Activated CD4-positive, alpha-beta T cell treated with anti-CD3 and anti-CD28 coated beads, Interleukin-2, amount 10 ng/mL, durations not matched to agents 24 days and 14 days (primary cell): ENCODE measurements around the gene CMSS1. TPM values are rescaled to one million over a fixed set of nuclear protein-coding genes. Genes with fewer than 3 reads are reported as not detected.

Source experiments
- DNase-seq: peaks from one replicate; pipeline ENCODE4 v3.0.0; 2022
- H3K27ac Mint-ChIP-seq: one replicate; pipeline ENCODE4 v1.8.0; 2022; ENCODE audit warnings: mild to moderate bottlenecking, mixed read lengths
- H3K27me3 Mint-ChIP-seq: one replicate; pipeline ENCODE4 v1.8.0; 2022; ENCODE audit warnings: mixed read lengths
- H3K36me3 Mint-ChIP-seq: one replicate; pipeline ENCODE4 v1.8.0; 2022; ENCODE audit warnings: low read depth, mild to moderate bottlenecking, mixed read lengths
- H3K4me1 Mint-ChIP-seq: one replicate; pipeline ENCODE4 v1.8.0; 2021; ENCODE audit warnings: mixed read lengths
- H3K4me3 Mint-ChIP-seq: one replicate; pipeline ENCODE4 v1.8.0; 2022; ENCODE audit warnings: mild to moderate bottlenecking, moderate library complexity, mixed read lengths
- H3K9me3 Mint-ChIP-seq: one replicate; pipeline ENCODE4 v1.8.0; 2021; ENCODE audit warnings: mixed read lengths
- intact Hi-C: fragments of 100-400 bp; cut with micrococcal nuclease; formaldehyde crosslinking; loops from one replicate; pipeline ENCODE4 v1.15.1; 2023
- total RNA-seq: library from RNA; stranded (reverse); gene quantifications from 2 replicates; pipeline ENCODE4 v1.2.3, GENCODE V29; 2022

CMSS1 gene
- total RNA-seq, 1 donor from 2014 or later: 126 TPM

DNA sequence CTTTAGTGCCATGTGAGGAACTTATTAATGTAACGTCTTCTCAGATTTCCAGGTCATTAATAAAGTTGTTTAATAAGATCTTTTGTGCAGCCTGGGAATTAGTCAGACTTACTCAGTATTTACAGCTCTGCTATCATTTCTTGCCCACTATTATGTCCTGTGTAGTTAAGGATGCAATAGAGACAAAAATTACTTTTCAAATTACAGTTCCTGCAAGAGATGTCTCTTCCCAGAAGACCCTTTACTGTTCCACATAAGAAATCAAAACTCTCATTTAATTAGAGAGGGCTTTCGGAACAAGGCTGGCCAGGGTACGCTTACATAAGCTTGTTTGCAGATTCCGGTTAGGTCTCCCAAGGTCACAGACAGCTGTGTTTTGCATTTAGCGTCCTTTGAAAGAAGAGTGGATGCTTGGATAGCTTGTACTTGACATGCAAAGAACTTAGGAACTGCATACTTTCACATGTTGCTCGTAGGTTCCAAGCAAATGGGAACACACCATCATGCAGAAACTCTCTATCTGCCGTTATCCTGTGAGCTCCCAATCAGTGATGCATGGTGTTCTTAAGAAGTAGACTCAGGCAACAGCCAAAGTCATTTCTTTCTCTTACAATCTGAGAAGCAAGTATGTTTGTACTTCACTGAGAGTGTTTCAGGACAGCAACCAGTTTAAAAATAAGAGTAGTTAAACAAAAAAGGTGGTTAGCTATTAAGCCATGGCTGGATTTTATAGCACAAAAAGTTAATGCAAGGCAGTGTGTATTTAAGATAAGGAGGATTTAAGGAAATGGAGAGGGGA lies 259.3 kb downstream of the CMSS1 start:
- Mint-ChIP-seq H3K27me3 (no peaks in the 10 kb centered on the region), H3K27ac (peak overlapping the region; percentile 27), H3K36me3 (peaks cover 16% of the 10 kb centered on the region), H3K4me3 (no peak overlapping the region), H3K4me1 (peaks cover 45% of the 10 kb centered on the region), H3K9me3 (peaks cover 21% of the 10 kb centered on the region)
- DNase-seq: peak; percentile 51
- intact Hi-C loops: loop anchor here (10.0 kb wide), 1 partner anchor 258 kb away; the partner anchor contains the start of gene NIT2

DNA sequence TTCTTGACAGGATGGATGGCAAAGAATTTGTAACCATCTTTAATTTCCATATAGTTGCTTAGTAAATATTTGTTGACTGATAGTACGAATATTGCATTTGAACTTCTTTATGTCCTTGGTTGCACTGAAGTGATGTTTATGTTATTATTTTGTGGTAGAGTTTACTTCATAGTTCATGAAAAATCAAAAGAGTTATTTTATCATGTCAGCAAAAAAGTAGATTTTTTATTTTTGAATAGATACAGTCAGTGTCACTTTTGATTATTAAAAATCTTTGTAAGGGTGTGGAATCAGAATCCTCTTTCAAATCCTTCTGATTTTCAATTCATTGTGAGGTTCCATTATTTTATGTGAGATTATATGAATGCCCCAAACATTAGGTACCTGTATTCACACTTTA lies 261.7 kb downstream of the CMSS1 start:
- Mint-ChIP-seq H3K9me3 (peaks cover 16% of the 10 kb centered on the region), H3K4me3 (no peak overlapping the region), H3K27ac (no peak overlapping the region), H3K27me3 (no peaks in the 10 kb centered on the region), H3K4me1 (peaks cover 32% of the 10 kb centered on the region), H3K36me3 (peaks cover 18% of the 10 kb centered on the region)
- no peak for DNase-seq
- intact Hi-C loops: loop anchor here (10.0 kb wide), 1 partner anchor 255 kb away; the partner anchor contains the start of gene NIT2

DNA sequence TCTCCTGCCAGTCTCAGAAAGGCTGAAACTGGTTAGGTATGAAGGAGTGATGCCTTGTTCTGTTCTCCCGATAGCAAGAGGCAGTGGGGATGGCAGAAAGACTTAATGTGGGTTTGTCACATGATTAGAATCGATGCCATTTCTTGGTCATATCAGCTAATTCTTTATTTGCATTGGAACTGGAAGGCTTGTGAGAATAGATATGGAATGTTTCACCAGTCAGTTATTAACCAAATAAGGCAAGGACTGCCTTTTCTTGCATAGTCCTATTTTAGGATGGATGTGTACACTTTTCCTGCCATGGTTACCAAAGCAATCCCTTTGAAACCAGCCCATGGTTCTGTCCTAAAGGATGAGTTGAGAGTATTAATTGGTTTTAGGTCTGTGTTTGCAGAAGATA lies 262.9 kb downstream of the CMSS1 start:
- Mint-ChIP-seq H3K36me3 (peaks cover 18% of the 10 kb centered on the region), H3K27me3 (peaks cover 2% of the 10 kb centered on the region), H3K27ac (no peak overlapping the region), H3K4me1 (peaks cover 25% of the 10 kb centered on the region), H3K9me3 (peaks cover 16% of the 10 kb centered on the region), H3K4me3 (no peak overlapping the region)
- intact Hi-C loops: no loop called here
- DNase-seq: no peak

DNA sequence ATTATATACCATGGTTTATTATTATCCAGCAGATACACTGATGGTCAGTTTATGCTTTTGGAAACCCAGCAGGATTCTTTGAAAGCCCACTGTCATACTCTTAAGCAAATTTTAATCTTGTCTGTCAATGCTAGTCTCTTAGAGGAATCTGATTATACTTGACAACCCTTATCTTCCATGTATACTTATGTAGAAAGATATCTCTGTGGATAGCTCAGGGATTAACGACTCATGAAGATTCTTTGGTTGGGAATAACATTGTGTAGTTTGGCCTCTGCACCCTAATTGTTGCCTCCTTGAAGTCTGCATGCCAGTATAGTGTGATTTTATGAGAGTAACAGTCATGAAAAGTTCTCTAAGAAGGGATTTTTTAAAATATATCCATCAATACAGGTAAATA lies 263.6 kb downstream of the CMSS1 start:
- Mint-ChIP-seq H3K36me3 (peaks cover 18% of the 10 kb centered on the region), H3K4me3 (no peak overlapping the region), H3K27ac (no peak overlapping the region), H3K27me3 (peaks cover 2% of the 10 kb centered on the region), H3K4me1 (peaks cover 18% of the 10 kb centered on the region), H3K9me3 (peaks cover 16% of the 10 kb centered on the region)
- intact Hi-C loops: no loop called here
- no peak for DNase-seq

GRCh38 chr3:100081986-100082692 lies 264.5 kb downstream of the CMSS1 start:
- Mint-ChIP-seq H3K9me3 (peaks cover 15% of the 10 kb centered on the region), H3K4me3 (no peak overlapping the region), H3K36me3 (peaks cover 14% of the 10 kb centered on the region), H3K27ac (no peak overlapping the region), H3K4me1 (peaks cover 16% of the 10 kb centered on the region), H3K27me3 (peaks cover 2% of the 10 kb centered on the region)
- no peak for DNase-seq
- intact Hi-C loops: no loop called here

DNA sequence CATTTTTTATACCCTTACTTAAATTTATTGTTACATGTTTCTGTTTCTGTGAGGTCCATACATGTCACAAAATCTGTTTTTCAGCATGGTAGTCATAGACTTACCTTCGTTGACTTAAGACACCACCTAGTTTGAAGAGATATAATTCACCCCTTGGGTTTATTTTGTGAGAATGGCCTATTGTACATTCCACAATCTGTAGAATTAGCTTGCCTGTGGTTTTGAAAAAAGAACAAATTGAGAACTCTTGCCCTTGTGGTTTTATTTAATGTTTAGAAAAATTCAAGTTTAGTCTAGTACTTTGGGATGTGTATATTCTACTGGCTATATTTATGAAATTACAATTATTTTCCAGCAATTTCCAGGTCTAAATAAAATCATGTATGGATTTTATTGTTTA lies 265.1 kb downstream of the CMSS1 start:
- no peak overlapping the region for H3K27ac Mint-ChIP-seq
- peaks cover 2% of the 10 kb centered on the region for H3K27me3 Mint-ChIP-seq
- no peak overlapping the region for H3K4me3 Mint-ChIP-seq

GRCh38 chr3:100083209-100083608 lies 265.5 kb downstream of the CMSS1 start:
- H3K4me1 Mint-ChIP-seq: peaks cover 16% of the 10 kb centered on the region
- no peak for DNase-seq
- peaks cover 2% of the 10 kb centered on the region for H3K27me3 Mint-ChIP-seq
- H3K9me3 Mint-ChIP-seq: peaks cover 12% of the 10 kb centered on the region
- intact Hi-C loops: no loop called here
- no peak overlapping the region for H3K27ac Mint-ChIP-seq
- H3K36me3 Mint-ChIP-seq: peaks cover 12% of the 10 kb centered on the region
- no peak overlapping the region for H3K4me3 Mint-ChIP-seq

More for the DNA sequence above, 265.1 kb downstream of the CMSS1 start:
- Mint-ChIP-seq H3K4me1 (peaks cover 16% of the 10 kb centered on the region), H3K36me3 (peaks cover 12% of the 10 kb centered on the region), H3K9me3 (peaks cover 12% of the 10 kb centered on the region)
- no peak for DNase-seq
- intact Hi-C loops: no loop called here

DNA sequence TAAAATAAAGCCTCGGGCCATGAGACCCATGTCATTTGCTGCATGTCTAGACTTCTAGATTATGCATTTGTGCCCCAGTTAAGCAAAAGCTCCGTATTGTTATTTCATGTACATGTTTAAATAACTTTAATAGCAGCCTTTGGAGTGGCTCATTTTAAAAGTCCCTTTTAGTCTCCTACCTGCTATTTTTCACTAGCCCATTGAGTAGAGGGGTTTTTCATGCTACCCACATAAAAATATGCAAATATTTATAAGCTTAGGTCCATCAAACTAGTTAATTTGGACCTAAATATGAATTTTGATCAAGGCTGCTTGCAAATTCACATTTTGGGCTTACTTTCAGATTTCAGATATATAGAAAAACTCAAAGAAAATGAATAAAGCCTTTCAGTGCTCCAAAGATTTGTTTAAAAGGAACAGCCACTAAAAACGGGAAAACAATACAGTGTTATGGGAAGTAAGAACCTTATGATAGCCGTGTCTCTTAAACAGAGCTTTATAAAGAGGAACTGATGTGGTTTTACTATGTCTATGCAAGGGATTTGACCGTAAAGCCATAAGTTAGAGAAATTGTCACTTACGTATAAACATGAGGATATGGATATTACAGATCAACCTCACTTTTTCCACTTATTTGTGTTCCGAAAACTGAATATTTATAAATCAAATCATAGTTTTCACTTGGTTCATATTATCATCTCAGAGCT lies 266.6 kb downstream of the CMSS1 start:
- Mint-ChIP-seq H3K9me3 (peaks cover 10% of the 10 kb centered on the region), H3K27ac (no peak overlapping the region), H3K36me3 (peaks cover 14% of the 10 kb centered on the region), H3K27me3 (peaks cover 4% of the 10 kb centered on the region), H3K4me3 (no peak overlapping the region), H3K4me1 (peaks cover 24% of the 10 kb centered on the region)
- intact Hi-C loops: no loop called here
- no peak for DNase-seq

DNA sequence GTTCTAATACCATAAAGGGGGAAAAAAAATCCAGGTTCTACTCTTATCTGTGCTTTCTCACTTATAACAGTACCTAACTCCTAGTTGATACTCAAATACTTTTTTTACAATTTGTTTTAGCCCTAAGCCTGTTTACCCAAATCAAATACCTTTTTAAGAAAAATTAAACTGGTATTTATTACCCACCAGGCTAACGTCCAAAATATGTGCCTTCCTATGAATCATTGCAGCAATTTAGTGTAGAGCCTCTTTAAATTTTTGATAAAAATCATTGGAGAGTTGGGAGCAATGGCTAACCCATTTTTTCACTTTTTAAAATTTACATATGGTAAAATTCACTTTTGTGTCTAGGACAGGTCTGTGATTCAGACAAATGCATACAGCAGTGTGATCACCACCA lies 268.7 kb downstream of the CMSS1 start:
- Mint-ChIP-seq H3K27ac (peak overlapping the region; percentile 69), H3K9me3 (peaks cover under 1% of the 10 kb centered on the region), H3K4me3 (no peak overlapping the region), H3K4me1 (peaks cover 37% of the 10 kb centered on the region), H3K36me3 (peaks cover 9% of the 10 kb centered on the region), H3K27me3 (peaks cover 4% of the 10 kb centered on the region)
- no peak for DNase-seq
- intact Hi-C loops: loop anchor here (2.0 to 5.0 kb wide), 2 partner anchors 220 to 244 kb away; no protein-coding TSS in a partner anchor

GRCh38 chr3:100087198-100087597 lies 269.5 kb downstream of the CMSS1 start:
- DNase-seq: peak; percentile 69
- no peak overlapping the region for H3K4me3 Mint-ChIP-seq
- H3K9me3 Mint-ChIP-seq: no peaks in the 10 kb centered on the region
- H3K27me3 Mint-ChIP-seq: peaks cover 4% of the 10 kb centered on the region
- peaks cover 34% of the 10 kb centered on the region for H3K4me1 Mint-ChIP-seq
- intact Hi-C loops: loop anchor here (1.0 to 5.0 kb wide), 3 partner anchors 15 to 245 kb away; no protein-coding TSS in a partner anchor
- peak overlapping the region; percentile 69 for H3K27ac Mint-ChIP-seq
- peaks cover 5% of the 10 kb centered on the region for H3K36me3 Mint-ChIP-seq

GRCh38 chr3:100088735-100089368 lies 271.2 kb downstream of the CMSS1 start:
- Mint-ChIP-seq H3K27ac (peak overlapping the region; percentile 79), H3K9me3 (no peaks in the 10 kb centered on the region), H3K4me1 (peaks cover 32% of the 10 kb centered on the region), H3K27me3 (peaks cover 4% of the 10 kb centered on the region), H3K36me3 (peaks cover 2% of the 10 kb centered on the region), H3K4me3 (peak overlapping the region; percentile 39)
- no peak for DNase-seq
- intact Hi-C loops: loop anchor here (2.0 to 5.0 kb wide), 2 partner anchors 16 to 247 kb away; no protein-coding TSS in a partner anchor

- intact Hi-C loops: loop anchor here (1.0 to 5.0 kb wide), 3 partner anchors 15 to 248 kb away; no protein-coding TSS in a partner anchor
- H3K36me3 Mint-ChIP-seq: peaks cover 2% of the 10 kb centered on the region
- H3K4me3 Mint-ChIP-seq: peak overlapping the region; percentile 29
- peaks cover 4% of the 10 kb centered on the region for H3K27me3 Mint-ChIP-seq
- peak; percentile 80 for DNase-seq
- H3K27ac Mint-ChIP-seq: peak overlapping the region; percentile 38
- no peaks in the 10 kb centered on the region for H3K9me3 Mint-ChIP-seq
- peaks cover 32% of the 10 kb centered on the region for H3K4me1 Mint-ChIP-seq
Measured at GRCh38 chr3:100089812-100090668, 272.4 kb downstream of the CMSS1 start.
